RWPE1 (cell line): ENCODE data around the gene IFNAR1.
A peak's percentile ranks its signal among the peaks of the same experiment; 100 is the strongest.

Experiments used
- CTCF ChIA-PET: fragments of 350-600 bp; sonication (Branson Sonifier 250); formaldehyde crosslinking; extraction: SDS; loops from one replicate; lab custom pipeline; 2021; lab: Yijun Ruan, JAX
- POLR2A ChIA-PET: fragments of 400-600 bp; formaldehyde crosslinking; extraction: SDS; loops from one replicate; lab custom pipeline; 2020; ENCODE audit warnings: antibody characterized with exemption; ENCODE audit not compliant: low non-redundant PET; lab: Yijun Ruan, JAX
- DNase-seq: peaks from one replicate; pipeline ENCODE4 v3.0.0; 2012; ENCODE audit warnings: low spot score
- H3K27ac ChIP-seq: fragments of 450-650 bp; 2 replicates; pipeline ENCODE4 v1.5.1; 2017
- CTCF ChIP-seq: fragments of 450-650 bp; conservative IDR thresholded peaks from 2 replicates; pipeline ENCODE4 v1.5.1; 2017; ENCODE audit warnings: low read depth, mild to moderate bottlenecking

Gene IFNAR1

GRCh38 chr21:33402001-33402979 is 77.5 kb downstream of the IFNAR1 start:
- POLR2A ChIA-PET, result no interaction called here
- CTCF ChIA-PET, result interaction anchor here (1.5 kb wide), 1 partner anchor 41 kb away, joined by 7 read pairs; no protein-coding TSS in a partner anchor
- peak overlapping the region; percentile 96 for H3K27ac ChIP-seq
- no peak for TF ChIP-seq CTCF
- peak; percentile 45 for DNase-seq

- peak within 1 kb of the TSS; percentile 96 for H3K27ac ChIP-seq
- ChIA-PET CTCF (interaction anchor here (0.8 to 1.5 kb wide), 2 partner anchors 9 to 42 kb away, joined by 3 to 7 read pairs; no protein-coding TSS in a partner anchor), POLR2A (no interaction called here)
- peak; percentile 38 for DNase-seq
- no peak for TF ChIP-seq CTCF
These were observed 78.5 kb downstream of the IFNAR1 start, which contains the start of gene IFNGR2 for GRCh38 chr21:33403128-33403785. IFNGR2 (plus strand) TSS chr21:33403413; CDS start chr21:33403544, 131 bp downstream.

GRCh38 chr21:33403786-33404585 is 79.2 kb downstream of the IFNAR1 start:
- POLR2A ChIA-PET, result interaction anchor here (1.1 kb wide), 1 partner anchor 24 kb away, joined by 5 read pairs; no protein-coding TSS in a partner anchor
- no peak for TF ChIP-seq CTCF
- H3K27ac ChIP-seq, result peak overlapping the region; percentile 96
- DNase-seq, result peak; percentile 34
- CTCF ChIA-PET, result interaction anchor here (0.8 to 1.1 kb wide), 2 partner anchors 8 to 24 kb away, joined by 3 read pairs; no protein-coding TSS in a partner anchor

- TF ChIP-seq CTCF, result no peak
- no peak for DNase-seq
- ChIA-PET CTCF (no interaction called here), POLR2A (interaction anchor here (0.7 kb wide), 2 partner anchors 10 to 22 kb away, joined by 4 to 5 read pairs; no protein-coding TSS in a partner anchor)
- peak overlapping the region; percentile 96 for H3K27ac ChIP-seq
These were observed 81.7 kb downstream of the IFNAR1 start for GRCh38 chr21:33406493-33406892.
